GM19351 (cell line): ENCODE measurements around the gene FLG2.
"Not testable (repeated sequence)": the region's sequence is repeated elsewhere in the genome, so short reads cannot be mapped to it uniquely, and the experiment has no call there.

ENCODE experiments used
- ATAC-seq: cut with Tn5 transposase; IDR thresholded peaks from one replicate; pipeline ENCODE4 v1.9.1; 2021; ENCODE audit warnings: mild to moderate bottlenecking, moderate library complexity; ENCODE audit not compliant: unreplicated experiment

FLG2 gene

GRCh38 chr1:152313319-152313801 is 46.4 kb downstream of the FLG2 start:
- ATAC-seq = no peak

- ATAC-seq = not testable (repeated sequence)
These were observed 47.6 kb downstream of the FLG2 start for GRCh38 chr1:152312169-152312568.

GRCh38 chr1:152309955-152310354 is 49.9 kb downstream of the FLG2 start:
- ATAC-seq = no peak

GRCh38 chr1:152309320-152309901 is 50.4 kb downstream of the FLG2 start:
- ATAC-seq = not testable (repeated sequence)

GRCh38 chr1:152308758-152309157 is 51.0 kb downstream of the FLG2 start:
- not testable (repeated sequence) for ATAC-seq

GRCh38 chr1:152307970-152308369 is 51.8 kb downstream of the FLG2 start:
- ATAC-seq = not testable (repeated sequence)

GRCh38 chr1:152306123-152306522 is 53.7 kb downstream of the FLG2 start:
- not testable (repeated sequence) for ATAC-seq

GRCh38 chr1:152304773-152305172 is 55.0 kb downstream of the FLG2 start:
- not testable (repeated sequence) for ATAC-seq

- ATAC-seq = not testable (repeated sequence)
These were observed 56.5 kb downstream of the FLG2 start for GRCh38 chr1:152303139-152303872.
